Stimulated activated naive CD8-positive, alpha-beta T cell treated with anti-CD3 and anti-CD28 coated beads, Interleukin-15, Interleukin-2, amounts not matched to agents 100 U/mL and 50 U/mL, for 24 hours (primary cell): ENCODE data around the gene IQSEC1.
"Not testable (repeated sequence)": the region's sequence is repeated elsewhere in the genome, so short reads cannot be mapped to it uniquely, and the experiment has no call there.

Experiments used
- ATAC-seq: fragments of 150-1000 bp; cut with Tn5 transposase; one replicate; pipeline ENCODE4 v1.10.0; 2021
- DNase-seq: peaks from one replicate; pipeline ENCODE4 v3.0.0; 2021

Gene IQSEC1

GRCh38 chr3:12870942-12871341 is 202.3 kb downstream of the IQSEC1 start:
- ATAC-seq: no peak
- no peak for DNase-seq

- DNase-seq: peak; percentile 64
Measured at GRCh38 chr3:12869035-12869621, 204.1 kb downstream of the IQSEC1 start.

GRCh38 chr3:12868039-12869034 is 204.9 kb downstream of the IQSEC1 start:
- DNase-seq: peak; percentile 72
- peak; percentile 72 for ATAC-seq

More at GRCh38 chr3:12869035-12869621, 204.1 kb downstream of the IQSEC1 start:
- ATAC-seq: peak; percentile 28

GRCh38 chr3:12866836-12867235 is 206.4 kb downstream of the IQSEC1 start:
- no peak for DNase-seq
- ATAC-seq: no peak

GRCh38 chr3:12865271-12865670 is 208.0 kb downstream of the IQSEC1 start:
- no peak for ATAC-seq
- no peak for DNase-seq

GRCh38 chr3:12862387-12862786 is 210.8 kb downstream of the IQSEC1 start:
- DNase-seq: no peak

GRCh38 chr3:12861611-12862010 is 211.6 kb downstream of the IQSEC1 start:
- DNase-seq: no peak
- ATAC-seq: no peak

More at GRCh38 chr3:12862387-12862786, 210.8 kb downstream of the IQSEC1 start:
- no peak for ATAC-seq

- no peak for DNase-seq
- ATAC-seq: no peak
Measured at GRCh38 chr3:12859840-12860239, 213.4 kb downstream of the IQSEC1 start.

- ATAC-seq (no peak), DNase-seq (no peak)
Measured at GRCh38 chr3:12856626-12857025, 216.6 kb downstream of the IQSEC1 start.

- ATAC-seq (no peak), DNase-seq (no peak)
Measured at GRCh38 chr3:12854565-12854964, 218.7 kb downstream of the IQSEC1 start.

- not testable (repeated sequence) for ATAC-seq, DNase-seq
Measured at GRCh38 chr3:12853847-12854246, 219.4 kb downstream of the IQSEC1 start.

- no peak for DNase-seq
- no peak for ATAC-seq
Measured at GRCh38 chr3:12852201-12852600, 221.0 kb downstream of the IQSEC1 start.
